GM12891 (cell line): ENCODE measurements around the gene LYAR.

Experiments
- DNase-seq: peaks from one replicate; pipeline ENCODE4 v3.0.0; 2011; ENCODE audit warnings: low spot score; ENCODE audit not compliant: insufficient read length
- FAIRE-seq: peaks from 2 replicates; lab custom pipeline; 2011; peaks lifted over from hg19 to GRCh38; lab: Jason Lieb, UNC
- PAX5 ChIP-seq: IDR thresholded peaks from 2 replicates; pipeline ENCODE4 v1.6.1; 2011; ENCODE audit warnings: low read length, moderate library complexity, mild to moderate bottlenecking; ENCODE audit not compliant: insufficient read depth, severe bottlenecking
- POLR2A ChIP-seq: IDR thresholded peaks from 2 replicates; pipeline ENCODE4 v1.6.1; 2011; ENCODE audit warnings: low read depth, low read length, control low read depth
- POLR2AphosphoS5 ChIP-seq: IDR thresholded peaks from 2 replicates; pipeline ENCODE4 v1.6.1; 2011; ENCODE audit warnings: low read depth, low read length, control low read depth
- POU2F2 ChIP-seq: IDR thresholded peaks from 2 replicates; pipeline ENCODE4 v1.6.1; 2011; ENCODE audit warnings: low read depth, mild to moderate bottlenecking, control low read depth, low read length, moderate library complexity
- SPI1 ChIP-seq: IDR thresholded peaks from 2 replicates; pipeline ENCODE4 v1.6.1; 2011; ENCODE audit warnings: low read depth, low read length, control low read depth
- TAF1 ChIP-seq: IDR thresholded peaks from 2 replicates; pipeline ENCODE4 v1.6.1; 2011; ENCODE audit warnings: low read depth, low read length, control low read depth

LYAR gene

DNA sequence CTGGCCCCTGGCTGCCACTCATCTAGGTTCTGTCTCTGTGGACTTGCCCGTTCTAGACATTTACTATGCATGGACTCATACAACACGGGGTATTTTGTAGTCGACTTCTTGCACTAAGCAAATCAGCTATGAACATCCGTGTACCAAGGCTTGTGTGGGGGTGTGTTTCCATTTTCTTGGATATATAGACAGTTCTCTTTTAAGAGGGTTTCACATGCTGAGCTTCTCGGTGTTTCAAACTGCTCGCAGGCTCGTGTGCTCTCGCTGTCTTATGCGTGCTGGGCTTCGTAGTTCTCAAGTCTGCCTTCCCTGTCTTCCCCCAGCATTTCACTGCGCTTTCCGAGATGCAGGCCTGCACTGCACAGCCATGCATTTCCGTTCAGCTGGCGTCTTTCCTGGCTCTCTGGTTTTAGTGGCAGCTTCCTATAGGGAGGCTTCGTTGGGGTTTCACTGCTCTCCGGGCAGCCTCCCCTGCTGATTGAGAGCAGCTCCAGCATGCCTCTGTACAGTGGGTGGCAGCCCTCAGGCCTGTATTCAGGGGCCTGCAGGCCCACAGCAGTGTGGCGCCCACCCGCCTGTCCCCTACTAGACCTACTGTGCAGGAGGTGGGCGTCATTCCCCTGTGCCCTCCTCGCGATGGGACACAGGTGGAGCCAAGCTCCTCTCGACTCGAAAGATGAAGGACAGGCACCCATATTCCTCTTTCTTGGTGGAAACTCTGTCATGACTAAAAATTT is 27.7 kb upstream of the LYAR start:
- no peak for DNase-seq
- peak; percentile 60 for FAIRE-seq
- TF ChIP-seq PAX5 (no peak), TAF1 (no peak), POLR2A (no peak), POLR2AphosphoS5 (no peak), POU2F2 (no peak), SPI1 (no peak)

DNA sequence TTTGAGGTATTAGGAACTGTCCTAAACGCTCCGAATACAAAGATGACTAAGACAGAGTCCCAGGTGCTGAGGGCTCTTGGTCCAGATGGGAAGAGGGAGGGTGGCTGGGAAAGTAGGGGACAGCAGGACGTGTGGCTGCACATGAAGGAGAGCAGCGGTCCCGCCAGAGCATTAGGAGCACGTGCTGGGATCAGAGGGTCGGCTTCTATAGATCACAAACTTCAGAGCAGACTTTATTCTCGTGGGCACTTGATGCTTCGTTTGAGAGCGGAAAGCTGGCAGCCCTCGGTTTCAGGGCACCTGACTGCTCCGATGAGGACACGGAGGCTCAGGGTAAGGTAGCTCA is 26.2 kb upstream of the LYAR start:
- DNase-seq, result no peak
- no peak for FAIRE-seq
- TF ChIP-seq POLR2AphosphoS5, result no peak
- no peak for TF ChIP-seq PAX5
- TF ChIP-seq POU2F2, result no peak
- TF ChIP-seq TAF1, result no peak
- no peak for TF ChIP-seq SPI1
- TF ChIP-seq POLR2A, result no peak

DNA sequence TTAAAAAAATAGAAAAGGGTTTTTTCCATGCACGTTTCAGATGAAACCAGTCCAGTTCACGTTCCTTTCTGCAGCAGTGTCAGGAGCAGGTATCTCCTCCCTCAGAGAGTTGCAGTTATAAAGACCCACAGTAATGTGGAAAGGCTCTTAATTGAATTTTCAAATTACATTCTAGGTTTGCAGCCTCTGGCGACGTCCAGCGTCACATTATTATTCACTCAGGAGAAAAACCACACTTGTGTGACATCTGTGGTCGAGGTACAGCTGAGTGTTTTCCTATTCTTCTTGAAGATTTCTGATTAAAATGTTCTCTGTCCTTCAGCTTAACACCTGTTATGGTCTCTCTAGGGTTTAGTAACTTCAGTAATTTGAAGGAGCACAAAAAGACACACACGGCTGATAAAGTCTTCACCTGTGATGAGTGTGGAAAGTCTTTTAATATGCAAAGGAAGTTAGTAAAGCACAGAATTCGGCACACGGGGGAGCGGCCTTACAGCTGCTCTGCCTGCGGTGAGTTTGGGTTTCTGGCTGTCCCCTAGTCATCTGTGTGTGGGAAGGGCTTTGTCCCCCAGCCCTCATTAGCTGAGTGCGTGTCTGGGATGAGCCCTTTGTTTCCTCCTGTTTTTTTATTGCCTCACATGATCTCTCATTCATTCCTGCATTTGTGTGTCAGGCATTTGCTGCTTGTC is 25.7 kb upstream of the LYAR start:
- DNase-seq (no peak), FAIRE-seq (peak; percentile 80)
- TF ChIP-seq POU2F2, result no peak
- TF ChIP-seq POLR2AphosphoS5, result no peak
- TF ChIP-seq TAF1, result no peak
- TF ChIP-seq SPI1, result no peak
- TF ChIP-seq PAX5, result no peak
- TF ChIP-seq POLR2A, result no peak

DNA sequence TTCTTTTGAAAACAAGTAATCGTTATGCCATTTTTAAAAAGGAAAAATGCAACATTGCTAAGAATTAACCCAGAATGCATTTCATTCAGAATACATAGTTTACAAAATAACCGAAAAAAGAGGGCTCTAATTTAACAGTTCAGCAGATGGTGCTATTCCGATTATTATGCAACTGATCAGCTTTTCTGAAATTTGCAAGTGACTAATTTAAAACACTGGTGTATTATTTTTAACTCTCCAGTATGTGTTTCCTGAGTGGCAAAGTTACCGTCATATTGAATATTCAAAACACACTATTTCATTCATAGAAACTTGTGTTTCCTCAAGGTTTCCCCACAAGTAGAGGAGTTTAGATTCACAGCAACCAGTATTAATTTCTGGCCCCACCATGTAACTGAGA is 21.2 kb upstream of the LYAR start:
- peak; percentile 41 for FAIRE-seq
- TF ChIP-seq POLR2A (no peak), PAX5 (no peak), POU2F2 (no peak), SPI1 (no peak), POLR2AphosphoS5 (no peak), TAF1 (no peak)
- no peak for DNase-seq

DNA sequence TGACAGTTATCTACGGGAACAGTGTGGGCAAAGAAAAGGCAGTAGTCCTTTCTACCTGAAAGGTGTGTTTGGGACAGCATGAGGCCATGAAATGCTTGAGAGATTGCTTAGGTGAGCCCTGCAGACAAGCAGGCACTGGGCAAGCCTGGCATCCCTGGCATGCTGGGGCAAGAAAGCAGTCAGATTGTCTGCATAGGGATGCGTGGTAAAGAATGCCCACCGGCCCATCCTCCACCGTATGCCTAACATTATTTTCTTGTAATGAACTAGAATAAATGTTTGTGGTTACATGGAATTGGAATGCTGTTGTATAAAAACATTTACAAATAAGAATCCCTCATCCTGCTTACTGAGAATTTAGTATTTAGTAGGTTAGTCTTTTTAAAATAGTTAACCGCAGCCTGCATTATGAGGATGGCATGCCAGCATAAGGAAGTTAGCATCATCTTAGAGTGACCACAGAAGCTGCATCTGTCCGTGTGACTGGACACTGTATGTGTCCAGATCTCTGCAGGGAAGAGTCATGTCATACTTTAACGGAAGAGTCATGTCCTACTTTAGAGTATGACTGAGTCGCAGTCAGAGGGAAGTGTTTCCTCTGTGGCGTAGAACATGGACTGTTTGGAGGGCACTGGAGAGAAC is 19.0 kb upstream of the LYAR start:
- DNase-seq (no peak), FAIRE-seq (no peak)
- TF ChIP-seq TAF1 (no peak), POLR2A (no peak), PAX5 (no peak), SPI1 (no peak), POLR2AphosphoS5 (no peak), POU2F2 (no peak)

DNA sequence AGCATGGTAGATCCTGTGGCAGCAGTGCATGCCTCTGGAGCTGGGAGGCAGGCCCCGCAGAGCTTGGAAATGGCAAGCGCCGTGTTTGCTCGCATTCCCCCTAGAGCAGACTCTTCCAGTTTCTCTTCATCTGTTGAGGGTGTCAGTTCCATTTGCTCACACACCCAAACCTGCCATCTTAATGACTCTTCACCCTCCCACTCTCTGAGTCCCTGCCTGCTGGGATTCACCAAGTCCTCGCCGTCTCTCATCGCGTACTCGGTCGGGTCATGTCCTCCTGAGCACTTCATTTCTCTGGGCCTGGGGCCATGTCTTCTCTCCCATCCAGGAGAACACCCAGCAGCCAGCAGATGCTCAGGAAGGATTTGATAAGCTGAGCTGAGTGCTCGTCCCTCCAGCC is 17.0 kb upstream of the LYAR start:
- TF ChIP-seq TAF1, result no peak
- no peak for TF ChIP-seq POU2F2
- no peak for TF ChIP-seq POLR2A
- TF ChIP-seq POLR2AphosphoS5, result no peak
- TF ChIP-seq PAX5, result no peak
- TF ChIP-seq SPI1, result no peak
- FAIRE-seq (no peak), DNase-seq (no peak)

DNA sequence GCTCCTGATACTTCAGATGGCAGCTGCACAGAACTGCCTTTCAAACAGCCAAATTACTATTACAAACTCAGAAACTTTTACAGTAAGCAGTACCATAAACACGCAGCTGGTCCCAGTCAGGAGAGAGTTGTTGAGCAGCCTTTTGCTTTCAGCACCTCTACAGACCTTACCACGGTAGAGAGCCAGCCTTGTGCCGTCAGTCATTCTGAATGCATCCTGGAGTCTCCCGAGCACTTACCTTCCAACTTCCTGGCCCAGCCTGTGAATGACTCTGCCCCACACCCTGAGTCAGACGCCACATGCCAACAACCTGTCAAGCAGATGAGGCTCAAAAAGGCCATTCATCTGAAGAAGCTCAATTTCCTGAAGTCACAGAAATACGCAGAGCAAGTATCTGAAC is 12.5 kb upstream of the LYAR start:
- DNase-seq (no peak), FAIRE-seq (no peak)
- TF ChIP-seq POLR2AphosphoS5 (no peak), POLR2A (no peak), TAF1 (no peak)

DNA sequence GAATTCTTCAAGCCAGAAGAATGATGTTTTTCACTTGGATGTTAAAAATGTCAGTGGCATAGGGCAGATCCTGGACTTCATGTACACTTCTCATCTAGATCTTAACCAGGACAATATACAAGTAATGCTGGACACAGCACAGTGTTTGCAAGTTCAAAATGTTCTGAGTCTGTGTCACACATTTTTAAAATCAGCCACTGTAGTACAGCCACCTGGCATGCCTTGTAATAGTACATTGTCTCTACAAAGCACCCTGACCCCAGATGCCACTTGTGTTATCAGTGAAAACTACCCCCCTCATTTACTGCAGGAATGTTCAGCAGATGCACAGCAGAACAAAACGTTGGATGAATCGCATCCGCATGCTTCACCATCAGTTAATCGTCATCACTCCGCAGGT is 12.0 kb upstream of the LYAR start:
- no peak for DNase-seq
- no peak for TF ChIP-seq POLR2AphosphoS5
- TF ChIP-seq POU2F2, result no peak
- TF ChIP-seq SPI1, result no peak
- no peak for TF ChIP-seq TAF1
- TF ChIP-seq POLR2A, result no peak
- TF ChIP-seq PAX5, result no peak
- peak; percentile 41 for FAIRE-seq

DNA sequence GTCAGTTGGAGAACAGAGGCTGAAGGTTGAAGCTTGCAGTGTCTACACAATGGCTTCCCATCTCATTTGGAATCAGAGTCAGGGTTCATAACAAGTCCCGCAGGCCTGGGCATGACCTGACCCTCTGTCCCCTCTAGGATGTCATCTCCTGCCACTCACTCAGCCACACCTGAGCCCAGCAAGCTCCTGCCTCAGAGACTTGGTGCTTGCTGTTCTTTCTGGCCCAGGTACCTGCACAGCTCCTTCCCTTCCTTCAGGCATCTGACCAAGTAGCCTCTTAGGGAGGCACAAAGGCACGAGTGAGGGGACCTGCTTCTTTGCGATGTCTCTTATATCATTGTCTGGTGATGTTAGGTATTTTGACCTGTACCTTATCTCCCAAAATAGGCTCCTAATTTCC is 9.1 kb upstream of the LYAR start:
- FAIRE-seq (no peak), DNase-seq (no peak)
- no peak for TF ChIP-seq POLR2A
- TF ChIP-seq PAX5, result no peak
- TF ChIP-seq POU2F2, result no peak
- TF ChIP-seq POLR2AphosphoS5, result no peak
- TF ChIP-seq TAF1, result no peak
- no peak for TF ChIP-seq SPI1
